ENCODE results near the gene GATAD2A. TPM values are rescaled to one million over a fixed set of nuclear protein-coding genes. Genes with fewer than 3 reads are reported as not detected.

The GATAD2A gene
- total and polyA plus RNA-seq, 10 of the 15 experiments (the other 5 are each of a cell fraction or from before 2014, with no cell fraction given): 2.6 to 173 (median 32.0) TPM

DNA sequence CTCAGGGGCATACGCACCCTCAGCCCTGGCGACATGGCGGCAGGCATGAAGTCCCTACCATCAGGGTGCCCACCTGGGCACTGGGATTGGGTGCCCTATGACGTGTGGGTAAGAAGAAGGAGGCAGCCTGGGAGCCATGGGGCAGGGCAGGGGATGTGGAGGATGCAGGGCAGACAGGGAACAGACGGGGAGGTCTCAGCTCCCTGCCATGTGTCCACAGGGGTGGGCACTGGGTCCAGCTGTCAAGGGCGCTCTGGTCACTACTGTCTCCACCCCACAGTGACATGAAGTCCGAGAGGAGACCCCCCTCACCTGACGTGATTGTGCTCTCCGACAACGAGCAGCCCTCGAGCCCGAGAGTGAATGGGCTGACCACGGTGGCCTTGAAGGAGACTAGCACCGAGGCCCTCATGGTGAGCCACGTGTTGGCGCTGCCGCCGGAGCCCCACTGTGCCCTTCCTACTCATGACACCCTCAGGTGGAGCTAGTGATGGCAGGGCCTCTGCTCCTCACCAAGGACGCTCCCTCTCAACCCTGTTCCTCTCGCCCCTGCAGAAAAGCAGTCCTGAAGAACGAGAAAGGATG lies 86.6 kb downstream of the GATAD2A start:
- Histone ChIP-seq H3K9me3 (replicated peaks; ENCODE audit: control insufficient read depth, insufficient read depth, low read length) (no peaks in the 10 kb centered on the region), H4K20me1 (ENCODE audit: control insufficient read depth, insufficient read depth) (no peaks in the 10 kb centered on the region), H3K79me2 (ENCODE audit: control insufficient read depth, insufficient read depth, low read length) (peaks cover 9% of the 10 kb centered on the region), H3K36me3 (ENCODE audit: control insufficient read depth in 2 of 2, insufficient read depth in 2 of 2, low read length in 1 of 2) (peaks cover 32 to 38% of the 10 kb centered on the region in 2 experiments; a peak in 3 of 4 replicates), H2AFZ (ENCODE audit: control insufficient read depth, low read depth, low read length) (no peak overlapping the region), H3K27me3 (replicated peaks in 1 of 2; ENCODE audit: control insufficient read depth in 2 of 2, insufficient read depth in 2 of 2, low read length in 1 of 2) (no peaks in the 10 kb centered on the region), H3K9ac (ENCODE audit: control insufficient read depth, insufficient read depth, low read length) (no peak overlapping the region), H3K4me1 (ENCODE audit: control insufficient read depth, insufficient read depth, low read length) (peaks cover 19% of the 10 kb centered on the region), H3K27ac (ENCODE audit: control insufficient read depth, insufficient read depth) (no peak overlapping the region), H3K4me3 (no peak overlapping the region), H3K4me2 (ENCODE audit: control insufficient read depth, insufficient read depth) (no peak overlapping the region)
- intact Hi-C loops (cut with micrococcal nuclease; ENCODE audit: unreplicated experiment) (no loop called here), in situ Hi-C loops (cut with MboI) (loop anchor here (5.0 to 10.0 kb wide), 2 partner anchors 125 to 347 kb away; no protein-coding TSS in a partner anchor)
- no peak for DNase-seq (ENCODE audit: low read depth, low spot score)
- ChIA-PET CTCF (interaction anchor here (1.6 to 9.3 kb wide), 7 partner anchors 12 to 126 kb away, joined by 5 to 223 read pairs (median 24); partner anchors contain the start of gene GATAD2A), RAD21 (ENCODE audit: unreplicated experiment) (interaction anchor here (0.9 kb wide), 1 partner anchor 140 kb away, joined by 5 read pairs; no protein-coding TSS in a partner anchor), SMC1A (ENCODE audit: uncharacterized antibody, unreplicated experiment) (interaction anchor here (1.6 to 5.1 kb wide), 2 partner anchors 117 to 125 kb away, joined by 3 to 97 read pairs; no protein-coding TSS in a partner anchor), POLR2A (interaction anchor here (1.6 to 3.1 kb wide), 2 partner anchors 19 to 127 kb away, joined by 3 to 16 read pairs; no protein-coding TSS in a partner anchor)
- ATAC-seq: no peak
- TF ChIP-seq MEF2B (IDR thresholded peaks at IDR 0.05; ENCODE audit: partially characterized antibody, poor library complexity, severe bottlenecking) (no peak), POU2F2 (IDR thresholded peaks at IDR 0.05; ENCODE audit: borderline replicate concordance, low read depth, low read length) (no peak), SMARCA5 (IDR thresholded peaks at IDR 0.05) (no peak), KLF5 (IDR thresholded peaks at IDR 0.05; ENCODE audit: partially characterized antibody) (no peak), ETV6 (conservative IDR thresholded peaks at IDR 0.05 in 1 of 2, IDR thresholded peaks at IDR 0.05 in 1 of 2; ENCODE audit: borderline replicate concordance in 1 of 2, low read depth in 1 of 2) (no peak), HDAC6 (IDR thresholded peaks at IDR 0.05; ENCODE audit: unreplicated experiment) (no peak)
- FAIRE-seq: no peak
- 97% methylated on average over 20 of the region's 21 CpGs for WGBS (ENCODE audit: insufficient coverage, insufficient replicate concordance, low lambda C conversion rate, missing lambda C conversion rate)
- BruUV-seq (replicated peaks): no TSS peak

Measured in GM12878 (cell line).